PC-3 (cell line): Measurements from ENCODE around the gene PTPRF. TPM values are rescaled to one million over a fixed set of nuclear protein-coding genes. Genes with fewer than 3 reads are reported as not detected.

Experiments used
- ATAC-seq: fragments of 200-7000 bp; cut with Tn5 transposase; 2 replicates; pipeline ENCODE4 v1.9.1; 2020; ENCODE audit warnings: mild to moderate bottlenecking, moderate library complexity
- BruUV-seq: library from RNA; stranded (reverse); fragments of 400-500 nt; replicated peaks from 2 replicates; lab custom pipeline; 2021; lab: Mats Ljungman, UMichigan
- CTCF ChIA-PET: fragments of 300-600 bp; sonication (Branson Sonifier 250); formaldehyde crosslinking; loops from one replicate; lab custom pipeline; 2022; ENCODE audit warnings: antibody characterized with exemption; lab: Charles Lee
- POLR2A ChIA-PET: fragments of 300-600 bp; sonication (Branson Sonifier 250); formaldehyde crosslinking; loops from one replicate; lab custom pipeline; 2022; ENCODE audit warnings: antibody characterized with exemption; ENCODE audit not compliant: unreplicated experiment; lab: Charles Lee
- DNase-seq: peaks from one replicate; pipeline ENCODE4 v3.0.0-alpha.2; 2015
- H2AFZ ChIP-seq: fragments of 300-600 bp; sonication (generic); 2 replicates; pipeline ENCODE4 v1.6.0; 2016; ENCODE audit warnings: antibody characterized with exemption, low read length
- H3F3A ChIP-seq: fragments of 300-600 bp; sonication (generic); one replicate; pipeline ENCODE4 v1.6.0; 2017; ENCODE audit warnings: antibody characterized with exemption, low read length, control low read depth, mild to moderate bottlenecking; ENCODE audit not compliant: unreplicated experiment
- H3K27ac ChIP-seq: fragments of 300-600 bp; sonication (generic); 2 replicates; pipeline ENCODE4 v1.5.1; 2016; ENCODE audit warnings: mild to moderate bottlenecking, low read length
- H3K27me3 ChIP-seq: fragments of 300-600 bp; sonication (generic); 2 replicates; pipeline ENCODE4 v1.6.1; 2016; ENCODE audit warnings: low read length, mixed read lengths
- H3K36me3 ChIP-seq: fragments of 300-600 bp; sonication (generic); 2 replicates; pipeline ENCODE4 v1.6.1; 2016; ENCODE audit warnings: low read depth, mixed run types, low read length, mixed read lengths
- H3K4me1 ChIP-seq: fragments of 300-600 bp; sonication (generic); 2 replicates; pipeline ENCODE4 v1.5.1; 2016; ENCODE audit warnings: low read length; ENCODE audit not compliant: insufficient read depth
- H3K4me2 ChIP-seq: fragments of 300-600 bp; sonication (generic); 2 replicates; pipeline ENCODE4 v1.6.0; 2016; ENCODE audit warnings: low read length
- H3K4me3 ChIP-seq: fragments of 300-600 bp; sonication (generic); 2 replicates; pipeline ENCODE4 v1.5.1; 2016; ENCODE audit warnings: mild to moderate bottlenecking, low read length, mixed read lengths
- H3K79me2 ChIP-seq: fragments of 300-600 bp; sonication (generic); 2 replicates; pipeline ENCODE4 v1.6.1; 2017; ENCODE audit warnings: low read length, mixed read lengths
- H3K9ac ChIP-seq: fragments of 300-600 bp; sonication (generic); 2 replicates; pipeline ENCODE4 v1.6.0; 2016; ENCODE audit warnings: mild to moderate bottlenecking, low read length
- H3K9me2 ChIP-seq: fragments of 300-600 bp; sonication (generic); replicated peaks from 2 replicates; pipeline ENCODE4 v1.6.1; 2016; ENCODE audit warnings: mixed run types, low read length, mixed read lengths
- H3K9me3 ChIP-seq: fragments of 300-600 bp; sonication (generic); 2 replicates; pipeline ENCODE4 v1.6.1; 2016; ENCODE audit warnings: low read length, mixed read lengths
- H4K20me1 ChIP-seq: fragments of 300-600 bp; sonication (generic); 2 replicates; pipeline ENCODE4 v1.6.1; 2016; ENCODE audit warnings: low read length, mixed read lengths
- CTCF ChIP-seq: fragments of 300-600 bp; sonication (generic); conservative IDR thresholded peaks from 2 replicates; pipeline ENCODE4 v1.5.1; 2017; ENCODE audit warnings: antibody characterized with exemption, low read depth, mild to moderate bottlenecking, low read length
- EZH2 ChIP-seq: fragments of 300-600 bp; sonication (generic); IDR thresholded peaks from one replicate; pipeline ENCODE4 v1.6.1; 2017; ENCODE audit warnings: antibody characterized with exemption, mild to moderate bottlenecking, low read length; ENCODE audit not compliant: unreplicated experiment
- EZH2phosphoT487 ChIP-seq: fragments of 300-600 bp; sonication (generic); IDR thresholded peaks from 2 replicates; pipeline ENCODE4 v1.6.1; 2018; ENCODE audit warnings: mild to moderate bottlenecking, antibody characterized with exemption, low read length, borderline replicate concordance
- intact Hi-C: fragments of 100-400 bp; cut with micrococcal nuclease; formaldehyde crosslinking; loops from 2 replicates; pipeline ENCODE4 v1.9.0; 2023
- total RNA-seq: library from RNA; depleted of rRNA; stranded (reverse); fragments of >200 nt; gene quantifications from 2 replicates; pipeline ENCODE4 v1.2.3, GENCODE V29; 2014

The PTPRF gene
- total RNA-seq, 1 experiment from 2014 or later: 67.4 TPM

GRCh38 chr1:43538143-43538487 lies 7.4 kb downstream of the PTPRF start:
- Histone ChIP-seq H3K9me3 (no peaks in the 10 kb centered on the region), H3F3A (peaks cover 6% of the 10 kb centered on the region), H3K4me2 (peak overlapping the region; percentile 18; the same call in 1 of the 2 replicates), H3K4me1 (peaks cover 48% of the 10 kb centered on the region), H3K36me3 (peaks cover 10% of the 10 kb centered on the region; the same call in 1 of the 2 replicates), H3K9me2 (no peaks in the 10 kb centered on the region), H3K27me3 (no peaks in the 10 kb centered on the region), H3K79me2 (peaks cover 86% of the 10 kb centered on the region), H4K20me1 (peaks cover 19% of the 10 kb centered on the region; the same call in 1 of the 2 replicates), H3K27ac (peak overlapping the region; percentile 86), H2AFZ (no peak overlapping the region), H3K4me3 (no peak overlapping the region), H3K9ac (no peak overlapping the region)
- TF ChIP-seq EZH2 (no peak), CTCF (no peak), EZH2phosphoT487 (no peak)
- intact Hi-C loops: no loop called here
- BruUV-seq: no TSS peak
- no peak for ATAC-seq
- POLR2A ChIA-PET: no interaction called here
- no peak for DNase-seq
- CTCF ChIA-PET: interaction anchor here (0.6 to 1.3 kb wide), 3 partner anchors 16 to 508 kb away, joined by 3 to 5 read pairs (median 5); no protein-coding TSS in a partner anchor

GRCh38 chr1:43538969-43539368 lies 8.3 kb downstream of the PTPRF start:
- H3K4me3 ChIP-seq: no peak overlapping the region
- intact Hi-C loops: no loop called here
- TF ChIP-seq CTCF (no peak), EZH2phosphoT487 (no peak), EZH2 (no peak)
- H3F3A ChIP-seq: peaks cover 6% of the 10 kb centered on the region
- H3K27ac ChIP-seq: no peak overlapping the region
- CTCF ChIA-PET: no interaction called here
- no peak overlapping the region for H3K4me2 ChIP-seq
- ATAC-seq: no peak
- no peaks in the 10 kb centered on the region for H3K9me3 ChIP-seq
- no peak for DNase-seq
- peaks cover 86% of the 10 kb centered on the region for H3K79me2 ChIP-seq
- peaks cover 41% of the 10 kb centered on the region for H3K4me1 ChIP-seq
- H3K36me3 ChIP-seq: peaks cover 10% of the 10 kb centered on the region; the same call in 1 of the 2 replicates
- H4K20me1 ChIP-seq: peaks cover 16% of the 10 kb centered on the region; the same call in 1 of the 2 replicates
- no peaks in the 10 kb centered on the region for H3K9me2 ChIP-seq
- H3K27me3 ChIP-seq: no peaks in the 10 kb centered on the region
- no TSS peak for BruUV-seq
- no peak overlapping the region for H3K9ac ChIP-seq
- H2AFZ ChIP-seq: no peak overlapping the region
- POLR2A ChIA-PET: no interaction called here

- DNase-seq (no peak), ATAC-seq (no peak)
- CTCF ChIA-PET: no interaction called here
- Histone ChIP-seq H3K27ac (no peak overlapping the region), H3K36me3 (peaks cover 10% of the 10 kb centered on the region; the same call in 1 of the 2 replicates), H2AFZ (no peak overlapping the region), H3K4me1 (peaks cover 34% of the 10 kb centered on the region), H3K9me2 (no peaks in the 10 kb centered on the region), H3K4me3 (no peak overlapping the region), H3K79me2 (peaks cover 80% of the 10 kb centered on the region), H3K4me2 (no peak overlapping the region), H4K20me1 (peaks cover 16% of the 10 kb centered on the region; the same call in 1 of the 2 replicates), H3K9ac (no peak overlapping the region), H3K27me3 (no peaks in the 10 kb centered on the region), H3F3A (peaks cover 6% of the 10 kb centered on the region), H3K9me3 (no peaks in the 10 kb centered on the region)
- TF ChIP-seq EZH2phosphoT487 (no peak), CTCF (no peak), EZH2 (no peak)
- intact Hi-C loops: no loop called here
- BruUV-seq: no TSS peak
- POLR2A ChIA-PET: no interaction called here
Observed at GRCh38 chr1:43539726-43540434, 9.2 kb downstream of the PTPRF start.
